ENCODE data around the gene SBK2. TPM values are rescaled to one million over a fixed set of nuclear protein-coding genes. Genes with fewer than 3 reads are reported as not detected.

The SBK2 gene
- total RNA-seq, 4 donors from 2014 or later = not detected

DNA sequence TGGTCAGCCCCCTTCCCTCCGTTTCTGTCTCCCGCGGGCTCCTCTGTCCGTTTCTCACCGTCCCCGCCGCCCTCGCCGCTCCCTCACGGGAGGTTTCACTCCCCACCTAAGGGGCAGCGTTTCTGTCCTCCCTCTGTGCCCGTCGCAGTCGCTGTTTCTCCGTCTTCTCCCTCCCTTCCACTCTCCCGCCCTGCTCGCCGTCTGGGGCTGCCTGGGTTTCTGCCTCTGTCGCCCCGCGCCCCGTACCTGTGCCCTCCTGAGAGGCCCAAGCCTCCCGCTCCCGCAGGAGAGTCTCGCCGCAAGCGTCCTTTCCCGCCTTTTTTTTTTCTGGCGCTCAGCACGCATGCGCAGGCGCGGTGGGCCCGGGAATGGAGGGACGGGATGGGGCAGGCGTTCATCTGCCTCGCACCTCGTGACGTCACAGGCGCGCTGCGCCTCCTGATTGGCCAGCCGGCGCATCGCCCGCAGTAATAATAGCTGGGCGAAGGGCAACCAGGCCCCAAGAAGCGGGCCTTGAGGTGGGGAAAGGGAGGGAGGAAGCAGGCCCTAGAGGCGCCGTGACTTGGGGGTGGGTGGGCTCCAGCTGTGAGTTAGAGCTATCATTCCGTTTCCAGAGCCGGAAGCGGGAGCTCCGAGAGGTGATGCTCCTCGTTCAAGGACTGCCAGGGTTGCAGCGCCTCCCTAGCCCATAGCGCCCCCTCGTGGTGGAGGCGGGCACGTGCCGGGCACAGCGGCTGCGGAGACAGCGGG, 33.3 kb downstream of the SBK2 start:
- intact Hi-C loops (cut with DNase I) = loop anchor here (5.0 kb wide), 1 partner anchor 36 kb away; no protein-coding TSS in a partner anchor

GRCh38 chr19:55503157-55503501, 33.8 kb downstream of the SBK2 start:
- Histone ChIP-seq H3K27me3 (no peaks in the 10 kb centered on the region), H3K36me3 (peaks cover 0 to 5% (median 0%) of the 10 kb centered on the region in 3 donors), H3K4me1 (peaks cover 4 to 13% (median 7%) of the 10 kb centered on the region in 3 donors), H3K9me3 (no peaks in the 10 kb centered on the region), H3K27ac (no peak overlapping the region), H3K4me3 (peak overlapping the region in 2 of 4 donors; percentile 40 to 59)
- 90 to 92% methylated on average over 17 of the region's 17 CpGs for WGBS, 2 donors
- TF ChIP-seq, protein P1, sequence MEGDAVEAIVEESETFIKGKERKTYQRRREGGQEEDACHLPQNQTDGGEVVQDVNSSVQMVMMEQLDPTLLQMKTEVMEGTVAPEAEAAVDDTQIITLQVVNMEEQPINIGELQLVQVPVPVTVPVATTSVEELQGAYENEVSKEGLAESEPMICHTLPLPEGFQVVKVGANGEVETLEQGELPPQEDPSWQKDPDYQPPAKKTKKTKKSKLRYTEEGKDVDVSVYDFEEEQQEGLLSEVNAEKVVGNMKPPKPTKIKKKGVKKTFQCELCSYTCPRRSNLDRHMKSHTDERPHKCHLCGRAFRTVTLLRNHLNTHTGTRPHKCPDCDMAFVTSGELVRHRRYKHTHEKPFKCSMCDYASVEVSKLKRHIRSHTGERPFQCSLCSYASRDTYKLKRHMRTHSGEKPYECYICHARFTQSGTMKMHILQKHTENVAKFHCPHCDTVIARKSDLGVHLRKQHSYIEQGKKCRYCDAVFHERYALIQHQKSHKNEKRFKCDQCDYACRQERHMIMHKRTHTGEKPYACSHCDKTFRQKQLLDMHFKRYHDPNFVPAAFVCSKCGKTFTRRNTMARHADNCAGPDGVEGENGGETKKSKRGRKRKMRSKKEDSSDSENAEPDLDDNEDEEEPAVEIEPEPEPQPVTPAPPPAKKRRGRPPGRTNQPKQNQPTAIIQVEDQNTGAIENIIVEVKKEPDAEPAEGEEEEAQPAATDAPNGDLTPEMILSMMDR (IDR thresholded peaks at IDR 0.05) = no peak
- no peak for TF ChIP-seq POLR2A (IDR thresholded peaks at IDR 0.05)
- intact Hi-C loops (cut with DNase I) = loop anchor here (5.0 kb wide), 1 partner anchor 36 kb away; no protein-coding TSS in a partner anchor
- DNase-seq = no peak

More for the DNA sequence above, 33.3 kb downstream of the SBK2 start:
- 21 to 30% methylated on average over 42 to 43 of the region's 64 CpGs for WGBS, 2 donors
- Histone ChIP-seq H3K27me3 (no peaks in the 10 kb centered on the region), H3K36me3 (peaks cover 0 to 5% (median 0%) of the 10 kb centered on the region in 3 donors), H3K9me3 (no peaks in the 10 kb centered on the region), H3K27ac (peak overlapping the region; percentile 58 to 81 (median 76)), H3K4me3 (peak overlapping the region; percentile 28 to 59 (median 42)), H3K4me1 (peaks cover 4 to 13% (median 7%) of the 10 kb centered on the region in 3 donors)
- TF ChIP-seq, protein P1 (IDR thresholded peaks at IDR 0.05) = peak; percentile 96 to 99 (median 98)
- TF ChIP-seq POLR2A (IDR thresholded peaks at IDR 0.05) = no peak
- peak; percentile 54 for DNase-seq

GRCh38 chr19:55502197-55502952, 34.6 kb downstream of the SBK2 start:
- intact Hi-C loops (cut with DNase I) = loop anchor here (5.0 kb wide), 1 partner anchor 35 kb away; no protein-coding TSS in a partner anchor

DNA sequence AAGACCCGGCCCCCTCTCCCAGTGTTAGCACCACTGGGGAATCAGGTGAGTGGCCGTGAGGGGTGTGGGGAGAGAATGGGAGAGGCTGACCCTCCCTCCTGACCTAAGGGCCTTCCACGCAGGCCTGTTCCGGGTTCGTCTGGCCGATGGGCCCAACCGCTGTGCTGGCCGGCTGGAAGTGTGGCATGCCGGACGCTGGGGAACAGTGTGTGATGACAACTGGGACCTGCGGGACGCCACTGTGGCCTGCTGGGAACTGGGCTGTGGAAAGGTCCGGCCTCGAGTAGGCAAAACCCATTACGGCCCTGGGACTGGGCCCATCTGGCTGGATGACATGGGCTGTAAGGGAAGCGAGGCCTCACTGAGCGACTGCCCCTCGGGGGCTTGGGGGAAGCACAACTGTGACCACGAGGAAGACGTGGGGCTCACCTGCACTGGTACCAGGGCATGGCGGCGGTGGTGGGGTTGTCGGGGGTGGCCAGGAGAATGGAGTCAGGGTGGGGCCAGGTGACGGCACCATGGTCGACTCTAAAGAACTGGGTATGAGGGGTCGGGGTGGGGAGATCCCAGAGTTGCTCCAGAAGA, 36.5 kb downstream of the SBK2 start:
- intact Hi-C loops (cut with DNase I) = loop anchor here (5.0 kb wide), 1 partner anchor 33 kb away; no protein-coding TSS in a partner anchor
- DNase-seq = no peak
- TF ChIP-seq, protein P1 (IDR thresholded peaks at IDR 0.05) = no peak
- TF ChIP-seq POLR2A (IDR thresholded peaks at IDR 0.05) = no peak

More at GRCh38 chr19:55502197-55502952, 34.6 kb downstream of the SBK2 start:
- Histone ChIP-seq H3K27ac (no peak overlapping the region), H3K4me1 (peaks cover 4 to 13% (median 7%) of the 10 kb centered on the region in 3 donors), H3K4me3 (no peak overlapping the region), H3K27me3 (no peaks in the 10 kb centered on the region), H3K9me3 (no peaks in the 10 kb centered on the region), H3K36me3 (peaks cover 0 to 5% (median 0%) of the 10 kb centered on the region in 3 donors)
- WGBS, 2 donors = 76 to 81% methylated on average over 6 of the region's 9 CpGs
- TF ChIP-seq POLR2A (IDR thresholded peaks at IDR 0.05) = no peak
- TF ChIP-seq, protein P1 (IDR thresholded peaks at IDR 0.05) = no peak
- DNase-seq = no peak

More for the DNA sequence above, 36.5 kb downstream of the SBK2 start:
- 91 to 92% methylated on average over 11 to 12 of the region's 26 CpGs for WGBS, 2 donors
- Histone ChIP-seq H3K36me3 (peaks cover 0 to 5% (median 0%) of the 10 kb centered on the region in 3 donors), H3K4me1 (peaks cover 4 to 13% (median 7%) of the 10 kb centered on the region in 3 donors), H3K9me3 (no peaks in the 10 kb centered on the region), H3K27ac (no peak overlapping the region), H3K4me3 (no peak overlapping the region), H3K27me3 (no peaks in the 10 kb centered on the region)

All from esophagus squamous epithelium (tissue), 5 donors.